ENCODE results near the gene TBL1X.
"Not testable (repeated sequence)": the region's sequence is repeated elsewhere in the genome, so short reads cannot be mapped to it uniquely, and the experiment has no call there.

Gene TBL1X

GRCh38 chrX:9459186-9459748, 5.6 kb upstream of the TBL1X start:
- no peak for DNase-seq

GRCh38 chrX:9461087-9461486, 3.8 kb upstream of the TBL1X start:
- no peak for DNase-seq

- DNase-seq: no peak
Measured at GRCh38 chrX:9462456-9462855, 2.4 kb upstream of the TBL1X start.

- no peak for DNase-seq
Measured at GRCh38 chrX:9465380-9466123, 694 bp downstream of the TBL1X start.

- peak; percentile 14 for DNase-seq
Measured at GRCh38 chrX:9466124-9466495, 1.3 kb downstream of the TBL1X start.

GRCh38 chrX:9466736-9467135, 1.9 kb downstream of the TBL1X start:
- no peak for DNase-seq

- no peak for DNase-seq
Measured at GRCh38 chrX:9467146-9467545, 2.3 kb downstream of the TBL1X start.

GRCh38 chrX:9467751-9468150, 2.9 kb downstream of the TBL1X start:
- no peak for DNase-seq

GRCh38 chrX:9471571-9471985, 6.7 kb downstream of the TBL1X start:
- no peak for DNase-seq

- DNase-seq: no peak
Measured at GRCh38 chrX:9473708-9474107, 8.8 kb downstream of the TBL1X start.

GRCh38 chrX:9475417-9475816, 10.6 kb downstream of the TBL1X start:
- DNase-seq: not testable (repeated sequence)

- DNase-seq: no peak
Measured at GRCh38 chrX:9475984-9476383, 11.1 kb downstream of the TBL1X start.

- DNase-seq: no peak
Measured at GRCh38 chrX:9476810-9477575, 12.1 kb downstream of the TBL1X start.

- no peak for DNase-seq
Measured at GRCh38 chrX:9482408-9482807, 17.6 kb downstream of the TBL1X start.

- DNase-seq: no peak
Measured at GRCh38 chrX:9482837-9483236, 18.0 kb downstream of the TBL1X start.

- DNase-seq: no peak
Measured at GRCh38 chrX:9483376-9483775, 18.5 kb downstream of the TBL1X start.

GRCh38 chrX:9486786-9487387, 22.0 kb downstream of the TBL1X start:
- no peak for DNase-seq

- DNase-seq: no peak
Measured at GRCh38 chrX:9488586-9488985, 23.7 kb downstream of the TBL1X start.

- no peak for DNase-seq
Measured at GRCh38 chrX:9489234-9489633, 24.4 kb downstream of the TBL1X start.

GRCh38 chrX:9492901-9493300, 28.0 kb downstream of the TBL1X start:
- DNase-seq: no peak

- DNase-seq: peak; percentile 16
Measured at GRCh38 chrX:9493936-9494335, 29.1 kb downstream of the TBL1X start.

- peak; percentile 60 for DNase-seq
Measured at GRCh38 chrX:9494771-9495170, 29.9 kb downstream of the TBL1X start.

- no peak for DNase-seq
Measured at GRCh38 chrX:9495496-9495895, 30.6 kb downstream of the TBL1X start.

GRCh38 chrX:9498236-9498635, 33.4 kb downstream of the TBL1X start:
- no peak for DNase-seq
